Caco-2 (cell line): Measurements from ENCODE around the gene ABCC5. TPM values are rescaled to one million over a fixed set of nuclear protein-coding genes. Genes with fewer than 3 reads are reported as not detected.

Experiments
- BruUV-seq: library from RNA; stranded (reverse); fragments of 400-500 nt; replicated peaks from 2 replicates; lab custom pipeline; 2021; lab: Mats Ljungman, UMichigan
- CTCF ChIA-PET: fragments of 300-600 bp; sonication (Branson Sonifier 250); formaldehyde crosslinking; loops from one replicate; lab custom pipeline; 2022; ENCODE audit warnings: antibody characterized with exemption; lab: Charles Lee
- POLR2A ChIA-PET: fragments of 300-600 bp; sonication (Branson Sonifier 250); formaldehyde crosslinking; loops from one replicate; lab custom pipeline; 2022; ENCODE audit warnings: antibody characterized with exemption; lab: Charles Lee
- DNase-seq, 2 experiments: peaks; one replicate each; pipeline versions ENCODE4 v3.0.0 to v3.0.0-alpha.2; 2020 to 2022
- H3K27me3 ChIP-seq: replicated peaks from 2 replicates; pipeline ENCODE4 v1.6.0; 2011; ENCODE audit warnings: low read length; ENCODE audit not compliant: control insufficient read depth, insufficient read depth
- H3K36me3 ChIP-seq: 2 replicates; pipeline ENCODE4 v1.5.1; 2011; ENCODE audit warnings: low read length; ENCODE audit not compliant: control insufficient read depth, insufficient read depth
- H3K4me1 ChIP-seq: fragments of 250-450 bp; sonication (Bioruptor Pico); 2 replicates; pipeline ENCODE4 v1.5.1; 2020; ENCODE audit warnings: mild to moderate bottlenecking
- H3K4me3 ChIP-seq: 2 replicates; pipeline ENCODE4 v1.5.1; 2011; ENCODE audit warnings: low read depth, mild to moderate bottlenecking, control low read depth, low read length
- H3K9me3 ChIP-seq: fragments of 250-450 bp; sonication (Bioruptor Pico); 2 replicates; pipeline ENCODE4 v1.5.1; 2020; ENCODE audit warnings: mild to moderate bottlenecking, moderate library complexity
- H3K27ac Mint-ChIP-seq: one replicate; pipeline ENCODE4 v1.8.0; 2022; ENCODE audit warnings: mixed read lengths; ENCODE audit not compliant: unreplicated experiment
- H3K27me3 Mint-ChIP-seq: one replicate; pipeline ENCODE4 v1.8.0; 2022; ENCODE audit warnings: mixed read lengths; ENCODE audit not compliant: insufficient read depth, unreplicated experiment
- H3K36me3 Mint-ChIP-seq: one replicate; pipeline ENCODE4 v1.8.0; 2022; ENCODE audit warnings: mild to moderate bottlenecking, mixed read lengths; ENCODE audit not compliant: insufficient read depth, unreplicated experiment
- H3K4me1 Mint-ChIP-seq: one replicate; pipeline ENCODE4 v1.8.0; 2022; ENCODE audit warnings: low read depth, mixed read lengths; ENCODE audit not compliant: unreplicated experiment
- H3K4me3 Mint-ChIP-seq: one replicate; pipeline ENCODE4 v1.8.0; 2022; ENCODE audit warnings: mild to moderate bottlenecking, moderate library complexity, mixed read lengths; ENCODE audit not compliant: unreplicated experiment
- H3K9me3 Mint-ChIP-seq: one replicate; pipeline ENCODE4 v1.8.0; 2022; ENCODE audit warnings: mixed read lengths; ENCODE audit not compliant: unreplicated experiment
- CTCF ChIP-seq, 2 experiments: fragments of 200-600 bp in 1 of 2; IDR thresholded peaks; 1 replicate in 1 of 2; 2 replicates in 1 of 2; pipeline versions ENCODE4 v1.5.1 to v1.8.0; 2011 to 2022; ENCODE audit warnings: antibody characterized with exemption in 1 of 2, control low read depth in 1 of 2, inconsistent platforms in 1 of 2, low read depth in 1 of 2, low read length in 1 of 2, mild to moderate bottlenecking in 1 of 2, moderate library complexity in 1 of 2; ENCODE audit not compliant: insufficient read depth in 1 of 2, severe bottlenecking in 1 of 2, unreplicated experiment in 1 of 2
- intact Hi-C: fragments of 100-400 bp; cut with micrococcal nuclease; formaldehyde crosslinking; loops from one replicate; pipeline ENCODE4 v1.10.0; 2022; ENCODE audit not compliant: unreplicated experiment
- total RNA-seq: library from RNA; stranded (reverse); gene quantifications from 2 replicates; pipeline ENCODE4 v1.2.3, GENCODE V29; 2022

ABCC5 gene
- total RNA-seq, 1 experiment from 2014 or later, result 21.3 TPM

DNA sequence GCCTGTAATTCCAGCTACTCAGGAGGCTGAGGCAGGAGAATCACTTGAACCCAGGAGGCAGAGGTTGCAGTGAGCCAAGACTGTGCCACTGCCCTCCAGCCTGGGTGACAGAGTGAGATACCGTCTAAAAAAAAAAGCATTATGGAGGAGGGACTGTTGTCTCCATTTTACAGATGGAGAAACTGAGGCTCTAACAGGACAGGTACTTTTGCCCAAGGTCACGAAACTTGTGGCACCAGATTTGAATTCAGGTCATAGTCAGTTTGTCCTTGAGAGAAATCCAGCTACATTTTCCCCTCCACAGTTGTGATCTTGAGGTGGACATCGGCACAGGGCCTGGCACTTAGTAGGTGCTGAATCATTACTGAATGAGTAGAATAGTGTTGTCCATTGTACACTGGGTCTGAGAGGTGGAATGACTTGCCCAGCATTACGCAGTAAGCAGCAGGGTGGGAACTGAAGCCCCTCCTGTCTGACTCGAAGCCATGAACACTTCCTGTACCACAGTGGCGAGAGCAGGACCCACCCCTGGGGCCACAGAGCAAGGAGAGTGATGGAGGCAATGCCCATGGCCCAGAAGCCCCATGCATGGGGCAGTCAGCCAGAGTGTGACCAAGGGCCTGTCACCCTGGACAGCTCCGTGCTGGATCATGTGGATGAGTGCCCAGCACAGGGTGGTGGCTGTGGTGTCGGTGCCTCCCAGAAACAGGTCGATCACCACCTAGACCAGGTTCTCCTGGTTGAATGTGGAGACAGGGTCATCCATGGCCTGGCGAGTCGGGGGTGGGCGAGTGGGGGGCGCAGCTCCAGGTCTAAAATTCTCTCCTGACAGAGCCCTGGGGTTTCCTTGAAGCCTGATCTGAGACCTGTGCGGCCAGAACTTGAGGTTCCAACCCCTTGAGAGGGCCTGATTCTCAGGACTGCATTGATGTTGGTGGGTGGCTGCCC, 112.6 kb downstream of the ABCC5 start:
- no peak overlapping the region for H3K27ac Mint-ChIP-seq
- ChIA-PET POLR2A (no interaction called here), CTCF (interaction anchor here (0.6 to 0.7 kb wide), 2 partner anchors 8 to 210 kb away, joined by 3 to 4 read pairs; no protein-coding TSS in a partner anchor)
- no TSS peak for BruUV-seq
- H3K27me3 Mint-ChIP-seq, result no peaks in the 10 kb centered on the region
- no peaks in the 10 kb centered on the region for H3K4me1 Mint-ChIP-seq
- DNase-seq, result no peak
- H3K36me3 ChIP-seq, result no peaks in the 10 kb centered on the region
- no peak overlapping the region for H3K4me3 ChIP-seq
- H3K27me3 ChIP-seq, result no peaks in the 10 kb centered on the region
- TF ChIP-seq CTCF (IDR thresholded peaks at IDR 0.05; ENCODE audit: insufficient read depth in 1 of 2, low read depth in 1 of 2, low read length in 1 of 2, severe bottlenecking in 1 of 2, unreplicated experiment in 1 of 2), result no peak
- intact Hi-C loops, result loop anchor here (2.0 kb wide), 1 partner anchor 112 kb away; the partner anchor contains the start of gene ABCC5
- H3K9me3 ChIP-seq, result 0 out of 2 replicates have a peak, but pooled peaks cover 4% of the 10 kb centered on the region
- H3K4me3 Mint-ChIP-seq, result no peak overlapping the region
- peaks cover 11% of the 10 kb centered on the region for H3K4me1 ChIP-seq
- peaks cover 5% of the 10 kb centered on the region for H3K9me3 Mint-ChIP-seq
- no peaks in the 10 kb centered on the region for H3K36me3 Mint-ChIP-seq

DNA sequence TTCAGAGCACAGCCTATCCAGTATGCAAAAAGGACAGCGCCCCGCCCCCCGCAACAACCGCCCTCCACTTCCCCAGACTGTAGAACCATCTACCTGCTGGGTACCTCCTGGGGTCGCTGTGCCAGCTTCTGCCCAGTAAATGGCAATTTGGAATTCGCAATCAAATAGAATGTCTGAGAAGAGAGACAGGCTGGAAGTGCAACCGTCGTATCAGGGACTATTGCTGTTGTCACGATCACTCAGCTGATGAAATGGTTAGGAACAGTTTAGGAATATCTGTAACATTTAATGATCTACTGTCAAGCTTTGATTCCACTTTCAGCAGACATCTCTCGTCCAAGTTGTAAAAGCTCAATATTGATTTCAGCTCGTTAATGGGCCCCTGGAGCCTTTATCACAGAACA, 119.7 kb downstream of the ABCC5 start:
- ChIA-PET POLR2A (no interaction called here), CTCF (interaction anchor here (1.1 to 1.6 kb wide), 2 partner anchors 13 to 117 kb away, joined by 3 to 5 read pairs; partner anchors contain the start of gene PARL)
- Mint-ChIP-seq H3K36me3 (no peaks in the 10 kb centered on the region), H3K4me1 (no peaks in the 10 kb centered on the region), H3K27ac (no peak overlapping the region), H3K4me3 (no peak overlapping the region), H3K27me3 (no peaks in the 10 kb centered on the region), H3K9me3 (peaks cover 8% of the 10 kb centered on the region)
- peaks cover 13% of the 10 kb centered on the region for H3K4me1 ChIP-seq
- H3K36me3 ChIP-seq, result no peaks in the 10 kb centered on the region
- H3K9me3 ChIP-seq, result 0 out of 2 replicates have a peak, but pooled peaks cover 4% of the 10 kb centered on the region
- intact Hi-C loops, result loop anchor here (5.0 kb wide), 1 partner anchor 234 kb away; no protein-coding TSS in a partner anchor
- no peak for TF ChIP-seq CTCF (IDR thresholded peaks at IDR 0.05; ENCODE audit: insufficient read depth in 1 of 2, low read depth in 1 of 2, low read length in 1 of 2, severe bottlenecking in 1 of 2, unreplicated experiment in 1 of 2)
- no peak overlapping the region for H3K4me3 ChIP-seq
- no peaks in the 10 kb centered on the region for H3K27me3 ChIP-seq
- DNase-seq, result no peak
- no TSS peak for BruUV-seq

DNA sequence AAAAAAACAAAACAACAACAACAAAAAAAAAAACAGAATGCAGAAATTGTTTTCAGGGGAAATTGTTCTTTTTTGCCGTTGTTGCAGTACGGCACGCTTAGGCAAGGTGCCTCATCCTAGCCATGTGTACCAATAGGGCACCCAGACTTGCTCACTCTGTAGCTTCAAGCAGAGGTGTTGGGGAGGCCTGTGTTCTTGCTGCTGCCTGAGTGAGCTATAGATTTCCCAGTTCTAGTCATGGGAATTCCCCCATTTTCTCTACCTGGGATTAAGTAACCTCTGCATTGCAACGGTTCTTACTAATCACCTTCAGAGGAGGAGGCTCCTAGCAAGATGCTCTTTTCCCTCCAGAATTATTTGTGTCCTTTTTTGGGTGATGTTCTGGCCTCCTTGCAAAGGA, 120.1 kb downstream of the ABCC5 start:
- CTCF ChIA-PET, result interaction anchor here (1.1 to 1.6 kb wide), 2 partner anchors 13 to 118 kb away, joined by 3 to 5 read pairs; partner anchors contain the start of gene PARL
- peaks cover 8% of the 10 kb centered on the region for H3K9me3 Mint-ChIP-seq
- Histone ChIP-seq H3K4me1 (peaks cover 15% of the 10 kb centered on the region), H3K9me3 (0 out of 2 replicates have a peak, but pooled peaks cover 4% of the 10 kb centered on the region), H3K27me3 (no peaks in the 10 kb centered on the region), H3K36me3 (no peaks in the 10 kb centered on the region), H3K4me3 (no peak overlapping the region)
- intact Hi-C loops, result loop anchor here (5.0 kb wide), 1 partner anchor 235 kb away; no protein-coding TSS in a partner anchor
- no peaks in the 10 kb centered on the region for H3K4me1 Mint-ChIP-seq
- no peak for DNase-seq
- TF ChIP-seq CTCF (IDR thresholded peaks at IDR 0.05; ENCODE audit: insufficient read depth in 1 of 2, low read depth in 1 of 2, low read length in 1 of 2, severe bottlenecking in 1 of 2, unreplicated experiment in 1 of 2), result no peak
- no peak overlapping the region for H3K27ac Mint-ChIP-seq
- no peaks in the 10 kb centered on the region for H3K36me3 Mint-ChIP-seq
- POLR2A ChIA-PET, result no interaction called here
- no peaks in the 10 kb centered on the region for H3K27me3 Mint-ChIP-seq
- no peak overlapping the region for H3K4me3 Mint-ChIP-seq
- no TSS peak for BruUV-seq
